ENCODE measurements around the gene ITGAV. TPM values are rescaled to one million over a fixed set of nuclear protein-coding genes. Genes with fewer than 3 reads are reported as not detected.

ITGAV gene
- total RNA-seq, 1 experiment from 2014 or later: 26.9 TPM

DNA sequence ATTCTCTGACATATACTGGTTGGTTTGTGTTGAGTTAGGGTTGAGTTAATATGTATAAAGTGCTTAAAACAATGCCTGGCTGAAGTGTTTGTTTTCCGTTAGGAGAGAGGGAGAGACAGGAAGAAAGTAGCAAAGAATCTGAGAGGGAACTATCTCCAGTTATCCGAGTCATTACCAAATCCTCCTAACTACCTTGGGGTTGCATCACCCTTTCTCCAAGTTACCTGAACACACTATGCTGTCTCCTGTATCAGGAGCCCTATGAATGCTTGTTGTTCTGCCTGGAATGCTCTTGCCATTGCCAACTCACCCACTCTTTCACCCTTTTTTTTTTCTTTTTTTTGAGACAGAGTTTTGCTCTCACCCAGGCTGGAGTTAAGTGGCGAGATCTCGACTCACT is 47.9 kb upstream of the ITGAV start:
- Histone ChIP-seq H3K18ac (ENCODE audit: insufficient read length, low read depth, low read length) (no peak overlapping the region), H3K56ac (ENCODE audit: insufficient read length, low read depth, low read length) (no peak overlapping the region), H3K4me2 (ENCODE audit: insufficient read depth, insufficient read length, low read length) (no peak overlapping the region), H4K5ac (ENCODE audit: insufficient read length, low read depth, low read length) (no peak overlapping the region), H3K14ac (ENCODE audit: insufficient read depth, low read length) (no peak overlapping the region), H3K9me3 (ENCODE audit: control insufficient read depth, low read depth, low read length) (no peaks in the 10 kb centered on the region), H4K20me1 (ENCODE audit: control insufficient read depth, insufficient read depth, insufficient read length) (no peaks in the 10 kb centered on the region), H3K4ac (ENCODE audit: low read depth, low read length) (no peak overlapping the region), H2BK120ac (ENCODE audit: low read depth, low read length, poor library complexity, severe bottlenecking) (no peak overlapping the region), H3K23me2 (ENCODE audit: insufficient read length, low read depth, low read length, poor library complexity, severe bottlenecking) (no peaks in the 10 kb centered on the region), H3K79me1 (ENCODE audit: insufficient read depth, low read depth, low read length, poor library complexity, severe bottlenecking) (no peaks in the 10 kb centered on the region), H3K79me2 (ENCODE audit: insufficient read depth, low read length) (no peaks in the 10 kb centered on the region), H2BK20ac (ENCODE audit: low read depth, low read length, poor library complexity, severe bottlenecking) (no peak overlapping the region), H3T11ph (ENCODE audit: low read length) (no peak overlapping the region), H2AFZ (ENCODE audit: low read length) (no peak overlapping the region), H2BK15ac (ENCODE audit: low read depth, low read length) (no peak overlapping the region), H4K91ac (ENCODE audit: insufficient read length, low read depth, low read length) (no peak overlapping the region), H3K27ac (ENCODE audit: insufficient read length, low read depth, low read length) (no peak overlapping the region), H2BK5ac (ENCODE audit: insufficient read length, low read length) (no peak overlapping the region), H3K27me3 (ENCODE audit: insufficient read depth, low read length) (no peaks in the 10 kb centered on the region), H3K23ac (ENCODE audit: insufficient read length, low read depth, low read length) (no peak overlapping the region), H4K8ac (replicated peaks; ENCODE audit: insufficient read length, low read depth, low read length) (no peak overlapping the region), H3K9ac (ENCODE audit: extremely low read depth, insufficient read length, low read length) (no peak overlapping the region), H3K4me1 (ENCODE audit: insufficient read depth, low read length) (peaks cover 5% of the 10 kb centered on the region; the same call in 1 of the 2 replicates), H2AK5ac (ENCODE audit: insufficient read length, low read length) (no peak overlapping the region), H2BK12ac (ENCODE audit: insufficient read length, low read depth, low read length) (no peak overlapping the region)
- H3K4me1 Mint-ChIP-seq: peaks cover 11 to 12% of the 10 kb centered on the region in 2 experiments
- WGBS (ENCODE audit: extremely low coverage, insufficient read length, low lambda C conversion rate): no CpG with 5 or more reads among the region's 4 CpGs
- DNase-seq: no peak
- H3K4me3 Mint-ChIP-seq: no peak overlapping the region
- no peaks in the 10 kb centered on the region for H3K36me3 Mint-ChIP-seq (ENCODE audit: insufficient read depth in 1 of 3, low read depth in 3 of 3)
- TF ChIP-seq, protein P1, sequence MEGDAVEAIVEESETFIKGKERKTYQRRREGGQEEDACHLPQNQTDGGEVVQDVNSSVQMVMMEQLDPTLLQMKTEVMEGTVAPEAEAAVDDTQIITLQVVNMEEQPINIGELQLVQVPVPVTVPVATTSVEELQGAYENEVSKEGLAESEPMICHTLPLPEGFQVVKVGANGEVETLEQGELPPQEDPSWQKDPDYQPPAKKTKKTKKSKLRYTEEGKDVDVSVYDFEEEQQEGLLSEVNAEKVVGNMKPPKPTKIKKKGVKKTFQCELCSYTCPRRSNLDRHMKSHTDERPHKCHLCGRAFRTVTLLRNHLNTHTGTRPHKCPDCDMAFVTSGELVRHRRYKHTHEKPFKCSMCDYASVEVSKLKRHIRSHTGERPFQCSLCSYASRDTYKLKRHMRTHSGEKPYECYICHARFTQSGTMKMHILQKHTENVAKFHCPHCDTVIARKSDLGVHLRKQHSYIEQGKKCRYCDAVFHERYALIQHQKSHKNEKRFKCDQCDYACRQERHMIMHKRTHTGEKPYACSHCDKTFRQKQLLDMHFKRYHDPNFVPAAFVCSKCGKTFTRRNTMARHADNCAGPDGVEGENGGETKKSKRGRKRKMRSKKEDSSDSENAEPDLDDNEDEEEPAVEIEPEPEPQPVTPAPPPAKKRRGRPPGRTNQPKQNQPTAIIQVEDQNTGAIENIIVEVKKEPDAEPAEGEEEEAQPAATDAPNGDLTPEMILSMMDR (conservative IDR thresholded peaks at IDR 0.05): no peak
- peak overlapping the region; percentile 45 to 92 (median 69); a peak in 6 of 7 replicates for H3K27ac Mint-ChIP-seq
- no peaks in the 10 kb centered on the region for H3K9me3 Mint-ChIP-seq
- H3K27me3 Mint-ChIP-seq (ENCODE audit: low read depth): no peaks in the 10 kb centered on the region
